ENCODE measurements around the gene AMY2B. TPM values are rescaled to one million over a fixed set of nuclear protein-coding genes. Genes with fewer than 3 reads are reported as not detected.
"Not testable (repeated sequence)": the region's sequence is repeated elsewhere in the genome, so short reads cannot be mapped to it uniquely, and the experiment has no call there.

The AMY2B gene
- 10 to 100 TPM; 25.1 to 59.7 (median 31.6) TPM for total RNA-seq
- 10 to 100 TPM; 16.3 to 17.4 TPM for polyA plus RNA-seq
- long read RNA-seq, donor 1, partial matches to known transcripts = 0 of 10 reads
- long read RNA-seq, donor 1, other reads (novel, unspliced or antisense) = 10 of 10 reads
- long read RNA-seq, donor 2, partial matches to known transcripts = 0 of 1 reads
- long read RNA-seq, donor 2, other reads (novel, unspliced or antisense) = 0 of 1 reads
- long read RNA-seq, donor 3, partial matches to known transcripts = 0 of 3 reads
- long read RNA-seq, donor 3, other reads (novel, unspliced or antisense) = 1 of 3 reads

GRCh38 chr1:103571289-103571688, at the start of gene AMY2B:
TSS of gene AMY2B (plus strand) at chr1:103571589. CDS start at chr1:103571603, 14 bp downstream.
- H3K27ac ChIP-seq; DNase-seq; H3K36me3 ChIP-seq; H3K4me1 ChIP-seq (ENCODE audit: insufficient read depth); H3K9me3 ChIP-seq; intact Hi-C loops (cut with DNase I); H3K27me3 ChIP-seq; H3K4me3 ChIP-seq: not testable (repeated sequence)
- WGBS, 3 donors = 92 to 95% (median 94%) methylated on average over 2 of the region's 2 CpGs

GRCh38 chr1:103523346-103523745, 48.0 kb upstream of the AMY2B start:
- Histone ChIP-seq H3K27ac (no peak overlapping the region), H3K9me3 (no peaks in the 10 kb centered on the region), H3K4me3 (no peak overlapping the region), H3K4me1 (ENCODE audit: insufficient read depth) (peaks cover 2% of the 10 kb centered on the region), H3K36me3 (no peaks in the 10 kb centered on the region), H3K27me3 (no peaks in the 10 kb centered on the region)
- TF ChIP-seq, protein P1, sequence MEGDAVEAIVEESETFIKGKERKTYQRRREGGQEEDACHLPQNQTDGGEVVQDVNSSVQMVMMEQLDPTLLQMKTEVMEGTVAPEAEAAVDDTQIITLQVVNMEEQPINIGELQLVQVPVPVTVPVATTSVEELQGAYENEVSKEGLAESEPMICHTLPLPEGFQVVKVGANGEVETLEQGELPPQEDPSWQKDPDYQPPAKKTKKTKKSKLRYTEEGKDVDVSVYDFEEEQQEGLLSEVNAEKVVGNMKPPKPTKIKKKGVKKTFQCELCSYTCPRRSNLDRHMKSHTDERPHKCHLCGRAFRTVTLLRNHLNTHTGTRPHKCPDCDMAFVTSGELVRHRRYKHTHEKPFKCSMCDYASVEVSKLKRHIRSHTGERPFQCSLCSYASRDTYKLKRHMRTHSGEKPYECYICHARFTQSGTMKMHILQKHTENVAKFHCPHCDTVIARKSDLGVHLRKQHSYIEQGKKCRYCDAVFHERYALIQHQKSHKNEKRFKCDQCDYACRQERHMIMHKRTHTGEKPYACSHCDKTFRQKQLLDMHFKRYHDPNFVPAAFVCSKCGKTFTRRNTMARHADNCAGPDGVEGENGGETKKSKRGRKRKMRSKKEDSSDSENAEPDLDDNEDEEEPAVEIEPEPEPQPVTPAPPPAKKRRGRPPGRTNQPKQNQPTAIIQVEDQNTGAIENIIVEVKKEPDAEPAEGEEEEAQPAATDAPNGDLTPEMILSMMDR (IDR thresholded peaks at IDR 0.05) = no peak
- 84 to 95% (median 91%) methylated on average over 3 of the region's 3 CpGs for WGBS, 3 donors
- DNase-seq = no peak
- intact Hi-C loops (cut with DNase I) = no loop called here

GRCh38 chr1:103525114-103525606, 46.2 kb upstream of the AMY2B start:
- H3K27me3 ChIP-seq = no peaks in the 10 kb centered on the region
- H3K36me3 ChIP-seq = no peaks in the 10 kb centered on the region
- no peak overlapping the region for H3K27ac ChIP-seq
- no peak for TF ChIP-seq POLR2A (IDR thresholded peaks at IDR 0.05)
- TF ChIP-seq, protein P1 (IDR thresholded peaks at IDR 0.05) = no peak
- TF ChIP-seq EP300 (IDR thresholded peaks at IDR 0.05) = no peak
- peak overlapping the region; percentile 27 for H3K4me3 ChIP-seq
- WGBS, 3 donors = 3 to 7% (median 6%) methylated on average over 13 to 34 of the region's 34 CpGs
- peaks cover 2% of the 10 kb centered on the region for H3K4me1 ChIP-seq (ENCODE audit: insufficient read depth)
- DNase-seq = peak in 3 of 5 donors; percentile 6 to 34 (median 28)
- intact Hi-C loops (cut with DNase I) = no loop called here
- no peaks in the 10 kb centered on the region for H3K9me3 ChIP-seq

GRCh38 chr1:103525607-103526507, 45.5 kb upstream of the AMY2B start, which contains the start of gene RNPC3:
TSS of gene RNPC3 (plus strand) at chr1:103525699. CDS start at chr1:103526071, 372 bp downstream.
- H3K4me3 ChIP-seq = peak within 1 kb of the TSS; percentile 93
- peaks cover 2% of the 10 kb centered on the region for H3K4me1 ChIP-seq (ENCODE audit: insufficient read depth)
- H3K36me3 ChIP-seq = no peaks in the 10 kb centered on the region
- intact Hi-C loops (cut with DNase I) = no loop called here
- H3K9me3 ChIP-seq = no peaks in the 10 kb centered on the region
- H3K27ac ChIP-seq = peak within 1 kb of the TSS; percentile 80 to 91
- peak; percentile 85 to 92 (median 90) for DNase-seq
- 1% methylated on average over 48 to 61 of the region's 62 CpGs for WGBS, 3 donors
- H3K27me3 ChIP-seq = no peaks in the 10 kb centered on the region
- no peak for TF ChIP-seq POLR2A (IDR thresholded peaks at IDR 0.05)
- no peak for TF ChIP-seq EP300 (IDR thresholded peaks at IDR 0.05)
- TF ChIP-seq, protein P1 (IDR thresholded peaks at IDR 0.05) = no peak

Measured in ovary (tissue), 10 donors.